ENCODE data around the gene ZFYVE28.
A peak's percentile ranks its signal among the peaks of the same experiment; 100 is the strongest.
"Not testable (repeated sequence)": the region's sequence is repeated elsewhere in the genome, so short reads cannot be mapped to it uniquely, and the experiment has no call there.

ZFYVE28 gene

GRCh38 chr4:2417765-2418649, at the start of gene ZFYVE28:
TSS of gene ZFYVE28 (minus strand) at chr4:2418645. CDS start at chr4:2418323, 322 bp downstream.
- no peaks in the 10 kb centered on the region for H3K9me3 Mint-ChIP-seq (ENCODE audit: low read depth)
- H3K4me3 Mint-ChIP-seq = peak within 1 kb of the TSS; percentile 95
- no peaks in the 10 kb centered on the region for H3K36me3 Mint-ChIP-seq
- H3K27ac Mint-ChIP-seq = peak within 1 kb of the TSS; percentile 58
- peaks cover 47% of the 10 kb centered on the region for H3K4me1 Mint-ChIP-seq (ENCODE audit: low read depth)
- H3K27me3 Mint-ChIP-seq = peaks cover 13% of the 10 kb centered on the region

GRCh38 chr4:2465544-2465943, 47.1 kb upstream of the ZFYVE28 start:
- not testable (repeated sequence) for H3K27ac Mint-ChIP-seq; H3K27me3 Mint-ChIP-seq; H3K36me3 Mint-ChIP-seq; H3K9me3 Mint-ChIP-seq (ENCODE audit: low read depth); H3K4me3 Mint-ChIP-seq
- H3K4me1 Mint-ChIP-seq (ENCODE audit: low read depth) = peaks cover 21% of the 10 kb centered on the region

GRCh38 chr4:2465032-2465431, 46.6 kb upstream of the ZFYVE28 start:
- Mint-ChIP-seq H3K4me3 (no peak overlapping the region), H3K27ac (no peak overlapping the region), H3K9me3 (ENCODE audit: low read depth) (no peaks in the 10 kb centered on the region), H3K36me3 (no peaks in the 10 kb centered on the region), H3K4me1 (ENCODE audit: low read depth) (peaks cover 17% of the 10 kb centered on the region), H3K27me3 (no peaks in the 10 kb centered on the region)

GRCh38 chr4:2462992-2463762, 44.7 kb upstream of the ZFYVE28 start:
- Mint-ChIP-seq H3K4me3 (peak overlapping the region; percentile 72), H3K27ac (peak overlapping the region; percentile 61), H3K27me3 (no peaks in the 10 kb centered on the region), H3K36me3 (no peaks in the 10 kb centered on the region), H3K9me3 (ENCODE audit: low read depth) (no peaks in the 10 kb centered on the region), H3K4me1 (ENCODE audit: low read depth) (peaks cover 14% of the 10 kb centered on the region)

- Mint-ChIP-seq H3K27me3 (no peaks in the 10 kb centered on the region), H3K4me1 (ENCODE audit: low read depth) (peaks cover 7% of the 10 kb centered on the region), H3K36me3 (no peaks in the 10 kb centered on the region)
Measured at GRCh38 chr4:2462218-2462991, 44.0 kb upstream of the ZFYVE28 start.

GRCh38 chr4:2461246-2461960, 43.0 kb upstream of the ZFYVE28 start:
- Mint-ChIP-seq H3K27me3 (no peaks in the 10 kb centered on the region), H3K27ac (peak overlapping the region; percentile 13), H3K9me3 (ENCODE audit: low read depth) (no peaks in the 10 kb centered on the region), H3K4me1 (ENCODE audit: low read depth) (peaks cover 5% of the 10 kb centered on the region), H3K4me3 (peak overlapping the region; percentile 86), H3K36me3 (no peaks in the 10 kb centered on the region)

More at GRCh38 chr4:2462218-2462991, 44.0 kb upstream of the ZFYVE28 start:
- Mint-ChIP-seq H3K27ac (peak overlapping the region; percentile 72), H3K4me3 (peak overlapping the region; percentile 86), H3K9me3 (ENCODE audit: low read depth) (no peaks in the 10 kb centered on the region)

GRCh38 chr4:2459589-2460349, 41.3 kb upstream of the ZFYVE28 start:
- H3K27me3 Mint-ChIP-seq = no peaks in the 10 kb centered on the region
- H3K4me1 Mint-ChIP-seq (ENCODE audit: low read depth) = peaks cover 5% of the 10 kb centered on the region
- no peak overlapping the region for H3K27ac Mint-ChIP-seq
- no peak overlapping the region for H3K4me3 Mint-ChIP-seq
- H3K36me3 Mint-ChIP-seq = no peaks in the 10 kb centered on the region
- H3K9me3 Mint-ChIP-seq (ENCODE audit: low read depth) = no peaks in the 10 kb centered on the region

- H3K27me3 Mint-ChIP-seq = no peaks in the 10 kb centered on the region
- H3K9me3 Mint-ChIP-seq (ENCODE audit: low read depth) = no peaks in the 10 kb centered on the region
- no peak overlapping the region for H3K27ac Mint-ChIP-seq
- H3K4me3 Mint-ChIP-seq = no peak overlapping the region
- no peaks in the 10 kb centered on the region for H3K36me3 Mint-ChIP-seq
- H3K4me1 Mint-ChIP-seq (ENCODE audit: low read depth) = peaks cover 5% of the 10 kb centered on the region
Measured at GRCh38 chr4:2458546-2459491, 40.4 kb upstream of the ZFYVE28 start.

- no peaks in the 10 kb centered on the region for H3K9me3 Mint-ChIP-seq (ENCODE audit: low read depth)
- no peak overlapping the region for H3K4me3 Mint-ChIP-seq
- no peak overlapping the region for H3K27ac Mint-ChIP-seq
- no peaks in the 10 kb centered on the region for H3K36me3 Mint-ChIP-seq
- no peaks in the 10 kb centered on the region for H3K27me3 Mint-ChIP-seq
- H3K4me1 Mint-ChIP-seq (ENCODE audit: low read depth) = peaks cover 5% of the 10 kb centered on the region
Measured at GRCh38 chr4:2457481-2458295, 39.2 kb upstream of the ZFYVE28 start.

GRCh38 chr4:2451821-2452785, 33.7 kb upstream of the ZFYVE28 start:
- no peaks in the 10 kb centered on the region for H3K9me3 Mint-ChIP-seq (ENCODE audit: low read depth)
- no peaks in the 10 kb centered on the region for H3K36me3 Mint-ChIP-seq
- no peaks in the 10 kb centered on the region for H3K27me3 Mint-ChIP-seq
- no peak overlapping the region for H3K27ac Mint-ChIP-seq
- no peaks in the 10 kb centered on the region for H3K4me1 Mint-ChIP-seq (ENCODE audit: low read depth)
- H3K4me3 Mint-ChIP-seq = no peak overlapping the region

- H3K36me3 Mint-ChIP-seq = no peaks in the 10 kb centered on the region
- H3K4me1 Mint-ChIP-seq (ENCODE audit: low read depth) = no peaks in the 10 kb centered on the region
- no peaks in the 10 kb centered on the region for H3K27me3 Mint-ChIP-seq
- no peaks in the 10 kb centered on the region for H3K9me3 Mint-ChIP-seq (ENCODE audit: low read depth)
- no peak overlapping the region for H3K4me3 Mint-ChIP-seq
- H3K27ac Mint-ChIP-seq = no peak overlapping the region
Measured at GRCh38 chr4:2451036-2451520, 32.6 kb upstream of the ZFYVE28 start.
